ENCODE measurements around the gene IL2RG.

The IL2RG gene

DNA sequence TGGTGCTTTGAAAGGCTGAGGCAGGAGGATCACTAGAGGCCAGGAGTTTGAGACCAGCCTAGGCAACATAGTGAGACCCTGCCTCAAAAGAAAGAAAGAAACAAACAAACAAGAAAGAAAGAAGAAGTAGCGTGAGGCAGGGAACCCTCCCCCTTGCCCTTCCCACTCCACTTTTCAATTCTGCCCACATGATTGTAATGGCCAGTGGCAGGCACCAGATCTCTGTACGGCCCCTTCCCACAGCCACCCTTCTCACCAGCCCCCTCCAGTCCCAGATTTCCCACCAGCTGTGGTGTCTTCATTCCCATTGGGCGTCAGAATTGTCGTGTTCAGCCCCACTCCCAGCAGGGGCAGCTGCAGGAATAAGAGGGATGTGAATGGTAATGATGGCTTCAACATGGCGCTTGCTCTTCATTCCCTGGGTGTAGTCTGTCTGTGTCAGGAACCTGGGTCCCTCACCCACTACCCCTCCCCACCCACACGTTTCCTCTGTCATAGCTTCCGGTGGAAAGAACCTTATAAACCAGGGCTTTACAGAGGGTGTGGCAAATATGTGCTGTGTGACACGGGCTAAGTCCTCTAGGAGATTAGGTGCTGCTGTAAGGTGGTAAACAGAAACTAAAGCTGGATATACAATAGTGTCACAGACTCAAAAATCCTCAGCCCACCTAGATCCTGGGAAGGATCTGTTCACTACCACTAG lies at the start of gene IL2RG:
TSS of gene IL2RG (minus strand) at position 437 of the 703 bp plus-strand sequence. CDS start at position 399, 38 bp downstream.
- DNase-seq: no peak

DNA sequence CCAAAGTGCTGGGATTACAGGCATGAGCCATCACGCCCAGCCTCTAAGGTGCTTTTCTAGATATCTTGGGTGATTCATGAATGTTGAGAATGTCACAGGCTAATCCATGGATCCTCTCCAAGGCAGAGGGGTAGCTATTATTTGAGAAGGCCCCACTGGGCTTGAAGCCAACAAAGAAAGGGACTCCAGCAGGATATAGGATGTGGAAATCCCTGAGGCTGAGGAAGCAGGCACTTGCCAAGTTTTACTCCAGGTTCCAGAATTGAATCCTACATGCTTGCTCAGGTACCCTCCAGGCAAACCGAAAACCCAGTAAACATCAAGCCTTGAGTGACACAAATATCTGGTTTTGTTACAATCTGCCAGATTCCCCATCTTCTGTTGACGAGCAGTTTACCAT lies 49.1 kb upstream of the IL2RG start:
- no peak for DNase-seq

DNA sequence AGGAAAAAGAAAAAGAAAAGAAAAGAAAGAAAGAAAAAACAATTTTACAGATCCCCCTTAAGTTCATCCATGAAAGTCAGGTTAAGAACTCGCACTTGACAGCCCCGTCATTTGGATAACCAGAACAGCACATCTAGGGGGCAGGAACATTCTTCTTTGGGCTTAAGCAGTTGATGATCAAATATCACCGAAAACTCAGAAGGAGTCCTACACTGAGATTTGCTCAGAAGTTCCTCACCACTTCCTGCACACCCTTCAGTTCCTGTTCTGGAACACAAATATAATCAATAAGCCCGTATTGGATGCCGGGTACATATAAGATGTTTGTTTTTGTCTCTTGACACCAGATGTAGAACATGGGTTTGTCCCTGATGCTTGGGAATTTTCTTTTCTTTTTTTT lies 48.0 kb upstream of the IL2RG start:
- DNase-seq: no peak

DNA sequence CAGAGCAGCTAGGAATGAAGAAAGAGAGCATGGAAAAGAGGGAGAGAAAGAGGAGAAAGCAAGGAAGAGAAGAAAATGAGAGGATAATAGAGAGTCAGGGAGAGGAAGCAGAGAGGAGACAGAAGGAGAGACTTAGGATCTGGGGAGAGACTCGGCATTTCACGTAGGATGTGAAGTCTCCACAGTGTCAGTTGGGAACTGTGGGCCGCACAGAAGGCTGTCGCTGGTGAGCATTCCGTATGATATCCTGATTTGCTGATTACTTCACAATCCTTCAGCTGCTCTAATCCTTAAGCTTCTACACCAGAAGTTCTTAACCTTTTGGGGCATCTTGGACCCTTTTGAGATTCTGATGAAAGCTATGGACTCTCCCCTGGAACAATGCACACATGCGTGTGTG lies 47.2 kb upstream of the IL2RG start:
- no peak for DNase-seq

DNA sequence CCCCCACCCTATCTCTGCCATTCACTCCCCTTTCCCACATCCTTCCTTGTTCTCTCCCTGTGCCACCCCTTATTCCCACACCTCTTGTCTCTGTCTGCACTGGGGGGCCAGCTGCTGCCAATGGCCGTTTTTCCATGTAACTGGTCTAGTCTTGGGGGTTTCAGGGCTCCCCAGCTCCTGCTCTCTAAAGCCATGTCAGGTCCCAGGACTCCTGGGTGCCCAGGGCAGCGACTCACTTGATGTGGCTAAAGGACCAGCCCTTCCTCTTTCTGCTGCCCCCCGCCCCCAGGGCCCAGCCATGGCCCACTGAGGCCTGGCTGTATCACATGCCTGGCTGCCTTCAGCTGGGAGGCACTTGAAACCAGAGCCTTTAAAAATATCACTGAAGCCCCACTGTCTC lies 43.3 kb upstream of the IL2RG start:
- no peak for DNase-seq

DNA sequence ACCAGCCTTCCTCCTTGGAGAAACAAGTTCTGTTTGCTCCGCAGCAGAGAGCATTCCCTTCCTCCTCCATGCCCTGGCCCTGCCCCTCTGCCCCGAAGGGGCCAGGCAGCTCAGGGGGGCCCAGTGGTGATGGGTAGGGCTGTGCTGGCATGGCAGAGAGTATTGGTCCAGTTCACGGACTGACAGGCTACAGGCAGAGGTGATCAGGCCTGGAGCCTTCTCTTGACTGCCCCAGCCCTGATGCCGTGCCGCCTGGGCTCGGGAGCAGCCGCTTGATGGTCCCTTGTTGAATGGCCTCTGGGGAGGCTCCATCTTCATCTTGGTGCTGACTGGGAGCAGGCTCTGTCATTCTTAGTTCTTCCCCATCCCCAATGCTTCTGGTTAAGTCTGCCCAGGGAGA lies 42.8 kb upstream of the IL2RG start:
- DNase-seq: no peak

DNA sequence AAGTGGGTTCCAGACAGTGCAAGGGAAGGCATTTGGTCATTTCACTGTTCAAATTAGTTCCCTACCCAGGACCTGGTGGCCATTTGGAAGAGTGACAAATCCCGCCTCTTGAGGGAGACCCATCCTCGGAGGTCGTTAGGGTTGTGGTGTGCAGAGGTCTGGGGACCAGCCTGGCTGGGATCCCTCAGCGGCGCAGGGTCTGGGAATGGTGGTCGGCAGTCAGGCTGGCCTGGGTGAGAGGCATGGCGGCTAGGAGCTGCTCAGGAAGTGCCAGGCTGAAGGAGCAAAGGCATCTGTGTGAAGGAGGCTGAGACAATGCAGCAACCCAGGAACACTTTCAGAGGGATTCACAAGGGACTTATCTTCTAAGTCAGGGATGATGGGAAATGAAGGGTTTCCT lies 40.0 kb upstream of the IL2RG start:
- no peak for DNase-seq

DNA sequence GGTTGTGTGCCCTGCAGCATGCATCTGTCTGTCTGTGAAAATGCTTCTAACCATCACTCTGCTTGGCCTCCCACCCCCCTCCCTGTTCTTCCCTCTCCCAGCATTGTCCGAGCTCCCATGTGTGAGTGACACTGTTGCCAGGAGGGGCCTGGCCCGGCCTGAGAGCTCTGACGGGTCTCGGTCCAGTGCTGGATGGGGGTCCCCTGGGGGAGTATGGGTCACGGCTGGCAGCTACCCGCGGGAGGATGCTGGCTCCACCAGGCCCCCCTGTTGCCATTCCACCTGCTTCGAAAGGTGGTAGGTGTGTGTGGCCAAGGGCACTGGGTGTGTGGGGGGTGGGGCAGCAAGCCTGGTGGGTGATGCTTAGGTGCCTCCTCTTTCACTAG lies 36.9 kb upstream of the IL2RG start:
- DNase-seq: no peak

DNA sequence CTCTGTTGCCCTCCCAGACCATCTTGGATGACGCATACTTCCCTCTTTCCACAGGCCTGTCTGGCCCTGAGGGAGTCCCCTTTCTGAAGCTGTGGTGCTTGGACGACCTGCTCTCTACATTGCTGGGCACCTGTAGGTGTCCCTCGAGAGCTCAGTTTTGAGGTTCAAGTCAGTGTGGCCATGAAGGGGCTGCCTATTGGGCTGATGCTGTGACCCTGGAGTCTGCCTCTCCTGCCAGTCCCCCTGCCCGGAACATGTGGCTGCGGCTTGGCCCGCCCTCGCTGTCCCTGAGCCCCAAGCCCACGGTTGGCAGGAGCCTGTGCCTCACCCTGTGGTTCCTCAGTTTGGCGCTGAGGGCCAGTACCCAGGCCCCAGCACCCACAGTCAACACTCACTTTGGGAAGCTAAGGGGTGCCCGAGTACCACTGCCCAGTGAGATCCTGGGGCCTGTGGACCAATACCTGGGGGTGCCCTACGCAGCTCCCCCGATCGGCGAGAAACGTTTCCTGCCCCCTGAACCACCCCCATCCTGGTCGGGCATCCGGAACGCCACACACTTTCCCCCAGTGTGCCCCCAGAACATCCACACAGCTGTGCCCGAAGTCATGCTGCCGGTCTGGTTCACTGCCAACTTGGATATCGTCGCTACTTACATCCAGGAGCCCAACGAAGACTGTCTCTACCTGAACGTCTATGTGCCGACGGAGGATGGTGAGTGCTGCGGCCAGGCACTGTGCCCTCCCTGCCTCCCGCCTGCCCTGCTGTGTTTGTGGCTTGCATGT lies 36.3 kb upstream of the IL2RG start:
- DNase-seq: no peak

DNA sequence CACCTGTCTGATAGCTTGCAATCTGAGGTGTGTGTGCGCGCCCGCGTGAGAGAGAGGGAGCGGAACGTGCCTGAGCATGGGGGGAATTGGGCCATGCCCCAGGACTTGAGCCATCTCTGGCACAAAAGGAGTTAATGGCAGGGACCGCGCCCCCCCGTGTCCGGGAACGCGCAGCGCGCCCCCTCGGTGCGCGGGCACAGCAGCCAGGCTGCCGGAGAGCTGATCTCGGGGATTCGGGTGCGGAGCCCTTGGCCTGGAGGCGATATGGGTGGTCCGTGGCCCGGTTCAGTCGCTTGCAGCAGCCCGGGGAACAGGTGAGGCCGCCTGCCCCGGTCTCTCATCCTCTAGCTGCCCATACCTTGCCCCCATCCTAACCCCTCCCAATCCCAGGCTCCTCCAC lies 33.3 kb upstream of the IL2RG start, which contains the start of gene NLGN3:
TSS of gene NLGN3 (plus strand) at position 191 of the 400 bp plus-strand sequence. CDS start 2,909 bp downstream, outside the sequence.
- no peak for DNase-seq

DNA sequence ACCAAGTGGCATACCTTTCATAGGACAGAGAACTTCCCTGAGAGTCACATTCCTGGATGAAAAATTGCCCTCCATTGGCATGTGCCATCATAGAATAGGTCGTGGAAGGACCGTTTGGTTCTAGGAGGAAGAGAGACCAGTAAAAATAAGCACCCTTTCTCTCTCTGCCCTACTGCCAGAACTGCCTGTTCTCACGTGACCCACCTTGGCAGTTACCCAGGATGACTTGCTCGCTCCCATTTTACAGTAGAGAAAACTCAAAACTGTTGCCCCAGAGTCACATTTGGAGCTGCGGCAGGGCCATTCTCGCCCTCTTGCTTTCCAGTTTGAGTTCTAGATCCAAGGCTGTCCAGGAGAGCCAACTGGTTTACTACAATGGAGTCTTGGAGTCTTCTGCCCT lies 32.1 kb upstream of the IL2RG start:
- no peak for DNase-seq

DNA sequence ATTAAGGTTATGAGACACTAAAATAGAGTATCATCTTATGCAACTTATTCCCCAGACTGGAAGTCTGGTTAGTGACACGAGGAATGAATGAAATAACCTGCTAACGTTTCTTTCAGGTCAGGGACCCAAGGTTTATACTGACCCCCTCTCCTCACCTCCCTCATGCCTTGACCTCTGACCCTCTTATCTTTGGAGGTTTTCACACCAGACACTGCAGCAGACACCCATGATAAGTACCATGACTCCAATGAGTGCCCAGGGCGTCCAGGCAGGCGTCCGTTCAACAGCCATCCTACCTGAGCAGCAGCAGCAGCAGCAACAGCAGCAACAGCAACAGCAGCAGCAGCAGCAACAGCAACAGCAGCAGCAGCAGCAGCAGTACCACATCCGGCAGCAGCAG lies 29.1 kb upstream of the IL2RG start:
- no peak for DNase-seq

DNA sequence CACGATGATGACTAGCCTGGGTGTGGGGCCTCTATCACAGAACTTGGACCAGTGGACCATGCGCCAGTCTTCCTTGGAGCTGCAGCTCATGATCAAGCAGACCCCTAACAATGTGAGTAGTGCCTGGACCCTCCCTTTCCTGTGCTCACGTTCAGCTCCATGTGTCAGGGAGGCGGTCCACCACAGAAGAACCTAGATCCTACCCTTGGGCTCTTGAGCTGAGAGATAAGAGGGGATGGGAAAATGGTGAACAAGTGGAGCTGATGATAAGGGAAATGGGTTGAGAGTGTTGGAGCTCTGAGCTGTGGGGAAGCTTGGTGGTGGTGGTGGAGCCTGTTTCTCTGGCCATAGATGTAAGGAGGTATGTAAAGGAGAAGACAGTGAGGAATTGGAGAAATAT lies 20.1 kb upstream of the IL2RG start:
- no peak for DNase-seq

DNA sequence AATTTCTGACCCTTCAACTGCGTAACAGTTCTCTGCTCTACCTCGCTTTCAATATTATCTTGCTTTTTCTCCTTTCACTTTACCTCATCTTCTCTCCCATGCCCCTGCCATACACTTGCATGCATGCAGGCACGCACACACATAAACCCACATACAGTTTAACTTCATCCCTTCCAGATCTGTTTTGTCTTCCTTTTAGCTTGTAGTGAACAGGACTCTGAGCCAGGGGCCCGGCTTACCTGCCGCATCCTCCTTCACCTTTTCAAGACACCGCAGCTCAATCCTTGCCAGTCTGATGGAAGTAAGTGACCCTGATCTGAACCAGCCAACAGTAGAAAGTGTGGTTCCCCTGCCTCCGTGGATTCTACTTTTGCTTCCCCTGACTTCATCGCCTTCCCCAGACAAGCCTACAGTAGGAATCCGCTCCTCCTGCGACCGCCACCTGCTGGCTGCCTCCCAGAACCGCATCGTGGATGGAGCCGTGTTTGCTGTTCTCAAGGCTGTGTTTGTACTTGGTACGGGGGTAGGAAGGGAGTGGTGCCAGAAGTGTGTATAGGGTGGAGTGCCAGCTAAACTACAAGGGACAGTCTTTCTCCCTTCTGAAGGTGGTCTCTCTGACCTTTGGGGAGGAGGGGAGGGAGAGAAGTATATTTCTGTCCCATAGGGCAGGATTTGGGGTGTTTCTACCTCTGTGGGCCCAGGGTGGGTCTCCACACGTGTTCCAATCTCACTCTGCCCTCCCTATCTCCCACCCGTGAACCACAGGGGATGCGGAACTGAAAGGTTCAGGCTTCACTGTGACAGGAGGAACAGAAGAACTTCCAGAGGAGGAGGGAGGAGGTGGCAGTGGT lies 17.8 kb upstream of the IL2RG start:
- no peak for DNase-seq

DNA sequence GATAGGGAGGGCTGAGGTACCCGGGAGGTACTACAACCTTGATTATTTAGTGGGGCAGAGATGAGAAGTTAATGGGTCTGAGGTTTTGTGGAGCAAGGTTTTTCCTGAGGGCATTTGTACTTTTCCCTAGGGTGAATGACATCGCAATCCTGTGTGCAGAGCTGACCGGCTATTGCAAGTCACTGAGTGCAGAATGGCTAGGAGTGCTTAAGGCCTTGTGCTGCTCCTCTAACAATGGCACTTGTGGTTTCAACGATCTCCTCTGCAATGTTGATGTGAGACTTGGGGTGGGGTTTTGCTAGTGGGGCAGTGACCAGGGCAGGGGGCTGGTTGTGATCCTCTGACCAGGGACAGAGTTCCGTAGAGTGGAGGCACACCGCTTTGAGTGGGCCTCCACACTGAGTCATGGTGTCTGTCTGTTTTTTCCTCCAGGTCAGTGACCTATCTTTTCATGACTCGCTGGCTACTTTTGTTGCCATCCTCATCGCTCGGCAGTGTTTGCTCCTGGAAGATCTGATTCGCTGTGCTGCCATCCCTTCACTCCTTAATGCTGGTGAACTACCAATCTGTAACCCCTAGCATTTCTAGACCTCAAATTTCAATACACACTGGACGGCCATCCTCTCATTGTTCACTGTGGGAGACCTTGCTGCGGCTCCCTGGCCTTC lies 16.9 kb upstream of the IL2RG start:
- DNase-seq: no peak

DNA sequence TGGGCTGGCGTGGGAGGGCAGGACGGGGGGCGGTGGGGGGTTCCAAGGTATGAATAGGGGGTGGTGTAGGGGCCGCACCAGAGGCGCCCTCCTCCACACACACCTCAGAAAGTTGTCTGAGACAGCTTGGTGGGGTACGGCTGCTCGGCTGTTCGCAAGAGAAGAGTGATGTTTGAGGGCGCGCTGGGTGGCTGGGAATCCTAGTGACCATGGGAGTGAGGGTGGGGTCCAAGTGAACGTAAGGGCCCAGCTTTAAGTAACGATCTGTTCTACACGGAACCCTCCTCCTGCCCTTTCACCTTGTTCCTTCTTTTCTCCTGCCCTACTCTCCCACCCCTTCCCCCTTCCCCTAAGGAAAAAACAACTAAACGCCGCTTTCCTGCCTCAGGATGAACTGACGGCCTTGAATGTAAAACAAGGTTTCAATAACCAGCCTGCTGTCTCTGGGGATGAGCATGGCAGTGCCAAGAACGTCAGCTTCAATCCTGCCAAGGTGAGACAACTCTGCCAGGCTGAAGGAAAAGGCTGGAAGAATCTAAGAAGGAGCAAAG lies 7.7 kb upstream of the IL2RG start:
- no peak for DNase-seq

DNA sequence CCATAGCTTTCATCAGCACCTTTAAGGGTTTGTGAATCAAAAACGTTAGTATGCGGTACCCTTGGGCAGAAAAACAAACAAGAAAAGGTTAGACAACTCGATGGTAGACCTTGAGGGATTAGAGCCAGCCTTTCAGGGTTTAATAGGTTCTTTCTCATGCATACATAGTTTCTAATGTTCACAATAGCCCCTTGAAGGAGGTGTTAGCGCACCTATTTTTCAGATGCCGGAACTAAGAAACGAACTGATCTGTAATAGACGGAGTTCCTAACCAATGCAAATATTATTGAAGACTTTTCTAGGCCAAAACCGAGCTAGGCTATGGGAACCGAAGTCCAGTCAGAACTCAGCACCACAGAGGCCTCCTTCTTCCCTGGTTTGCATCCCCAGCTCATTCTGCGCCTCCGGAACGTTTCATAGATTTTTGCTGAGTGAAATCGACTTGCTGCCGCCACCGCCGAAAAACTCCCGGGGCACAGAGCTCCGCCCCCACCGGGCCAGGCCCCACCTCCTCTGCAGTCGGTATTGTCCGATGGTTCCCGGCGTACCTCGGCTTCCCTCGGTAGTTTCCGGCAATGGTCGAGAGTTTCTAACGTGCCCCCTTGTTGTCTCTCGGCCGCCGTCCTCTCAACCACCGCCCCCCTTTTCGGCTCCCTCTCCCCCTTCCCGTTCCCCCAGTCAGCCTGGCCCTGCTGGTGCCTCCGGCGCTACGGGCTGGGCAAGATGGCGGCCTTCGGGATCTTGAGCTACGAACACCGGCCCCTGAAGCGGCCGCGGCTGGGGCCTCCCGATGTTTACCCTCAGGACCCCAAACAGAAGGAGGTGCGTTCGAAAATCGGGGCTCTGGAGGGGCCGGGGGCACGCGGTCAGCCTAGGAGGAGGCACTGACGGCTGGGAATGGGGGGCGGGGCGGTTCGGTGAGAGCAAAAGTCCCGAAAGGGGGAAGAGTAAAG lies 6.9 kb upstream of the IL2RG start, which contains the start of gene MED12:
TSS of gene MED12 (plus strand) at position 565 of the 953 bp plus-strand sequence. CDS start at position 724, 159 bp downstream.
- peak; percentile 24 for DNase-seq

DNA sequence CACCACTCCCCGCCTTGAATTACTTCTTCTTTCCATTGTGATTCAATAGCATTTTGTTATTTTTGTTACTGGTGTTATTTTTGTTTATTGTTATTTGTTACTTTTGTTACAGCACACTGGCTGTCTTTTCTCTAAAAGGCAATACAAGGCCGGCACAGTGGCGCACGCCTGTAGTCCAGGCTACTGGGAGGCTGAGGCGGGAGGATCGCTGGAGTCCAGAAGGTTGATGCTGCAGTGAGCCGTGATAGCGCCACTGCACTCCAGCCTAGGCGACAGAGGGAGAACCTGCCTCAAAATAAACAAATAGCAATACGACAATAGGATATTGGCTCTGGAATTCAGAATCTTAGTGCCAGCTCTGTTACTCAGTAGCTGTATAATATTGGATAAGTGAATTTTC lies 6.0 kb upstream of the IL2RG start:
- DNase-seq: no peak

DNA sequence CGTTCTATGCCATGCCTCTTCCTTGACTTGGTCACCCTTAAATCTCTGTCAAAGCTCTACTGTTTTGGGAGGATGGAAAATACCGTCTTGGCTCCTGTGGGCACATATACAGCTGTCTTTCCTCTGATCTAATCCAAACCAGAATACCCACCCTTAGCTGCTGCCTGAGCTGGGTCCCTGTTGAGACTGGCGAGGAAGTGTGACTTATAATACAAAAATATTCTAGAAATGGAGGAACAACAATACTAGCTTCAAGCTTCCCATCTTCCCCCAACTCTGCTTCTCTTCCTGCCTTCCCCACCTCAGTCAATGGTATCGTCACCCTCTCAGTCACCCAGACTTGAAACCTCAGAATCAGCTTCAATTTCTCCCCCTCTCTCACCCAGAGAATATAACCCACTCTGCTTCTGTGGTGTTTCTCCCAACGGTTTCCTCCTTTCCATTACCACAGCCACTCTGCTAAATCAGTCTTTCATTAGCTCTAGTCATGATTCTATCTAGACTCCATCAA lies 599 bp upstream of the IL2RG start:
- no peak for DNase-seq

DNA sequence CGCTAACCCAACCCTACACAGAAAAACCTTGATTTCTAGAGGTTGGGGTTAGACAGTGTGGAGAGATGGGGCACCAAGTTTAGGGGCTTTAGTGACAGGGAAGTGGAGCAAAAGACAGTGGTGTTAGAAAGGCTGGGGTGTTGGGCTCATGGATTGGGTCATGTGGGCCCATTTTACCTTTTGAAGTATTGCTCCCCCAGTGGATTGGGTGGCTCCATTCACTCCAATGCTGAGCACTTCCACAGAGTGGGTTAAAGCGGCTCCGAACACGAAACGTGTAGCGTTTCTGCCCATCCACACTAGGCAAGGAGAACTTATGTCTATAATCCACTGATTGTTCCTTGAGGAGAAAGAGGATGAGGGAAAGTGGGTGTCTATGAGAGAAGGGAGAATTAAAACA lies 2.3 kb downstream of the IL2RG start:
- DNase-seq: no peak

DNA sequence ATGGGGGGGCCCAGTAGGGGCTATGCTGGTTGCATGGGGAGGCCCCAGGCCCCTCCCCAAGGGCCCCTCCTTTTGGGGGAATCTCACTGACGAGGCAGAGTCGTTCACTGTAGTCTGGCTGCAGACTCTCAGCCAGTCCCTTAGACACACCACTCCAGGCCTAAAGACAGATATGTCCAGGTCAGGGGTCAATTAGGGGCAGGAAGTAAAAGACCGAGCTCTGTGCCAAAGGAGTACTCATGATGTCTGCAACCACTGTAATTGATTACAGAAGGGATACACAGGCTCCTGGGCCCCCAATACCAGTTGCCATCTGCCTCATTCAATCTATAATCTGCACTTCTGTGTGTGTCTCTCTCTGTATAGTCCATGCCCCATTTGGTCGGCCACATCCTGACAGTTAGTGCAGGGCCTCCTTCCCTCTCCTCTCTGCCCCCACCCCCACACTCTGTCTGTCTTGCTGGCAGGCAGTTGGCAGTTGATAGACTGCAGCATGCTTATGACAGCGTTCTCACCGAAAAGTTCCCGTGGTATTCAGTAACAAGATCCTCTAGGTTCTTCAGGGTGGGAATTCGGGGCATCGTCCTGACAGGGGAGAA lies 3.5 kb downstream of the IL2RG start:
- DNase-seq: no peak

Measured in SHP77 treated with DMSO at 0.1 percent for 48 hours (cell line).